Activated CD4-positive, alpha-beta T cell treated with anti-CD3 and anti-CD28 coated beads, Interleukin-2, Interleukin-4, amounts not matched to agents 100 ng/mL and 50 ng/mL, durations not matched to agents 16 hours and 8 hours (primary cell): ENCODE measurements around the gene GGTA1.
"Not testable (repeated sequence)": the region's sequence is repeated elsewhere in the genome, so short reads cannot be mapped to it uniquely, and the experiment has no call there.

Experiments used
- DNase-seq: peaks from one replicate; pipeline ENCODE4 v3.0.0-alpha.2; 2020; ENCODE audit warnings: low spot score

The GGTA1 gene

DNA sequence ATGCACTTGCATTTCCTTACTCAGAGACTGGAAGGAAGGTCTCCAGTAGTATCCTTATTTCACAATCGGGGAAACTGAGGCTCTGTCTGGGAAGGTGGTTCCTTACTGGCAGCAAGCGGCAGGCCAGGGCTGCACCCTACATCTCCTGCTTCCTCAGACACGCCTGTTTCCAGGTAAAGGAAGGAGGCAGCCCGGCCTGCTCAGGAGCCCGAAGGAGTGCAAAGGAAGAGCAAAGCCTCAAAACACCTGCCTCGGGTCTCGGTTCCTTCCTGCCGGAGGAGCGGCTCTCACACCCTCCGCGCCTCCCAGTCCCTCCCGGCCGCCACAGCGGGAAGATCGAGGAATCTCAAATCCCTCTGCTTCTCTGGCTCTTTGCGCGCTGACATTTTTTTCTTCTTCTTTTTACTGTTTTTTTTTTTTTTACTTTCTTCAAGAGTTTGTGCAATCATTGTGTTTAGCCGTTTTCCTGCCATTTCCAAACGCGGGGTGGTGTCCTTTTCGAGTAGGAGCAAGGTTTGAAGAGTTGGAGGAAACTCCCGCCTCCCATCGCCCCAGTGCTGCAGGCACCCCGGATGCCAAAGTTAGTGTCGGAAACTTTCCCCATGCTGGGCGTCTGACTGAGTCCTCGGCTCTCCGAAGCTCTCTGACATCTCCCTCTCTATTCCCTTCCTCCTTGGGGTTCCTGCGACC, 1.0 kb downstream of the GGTA1 start:
- no peak for DNase-seq

DNA sequence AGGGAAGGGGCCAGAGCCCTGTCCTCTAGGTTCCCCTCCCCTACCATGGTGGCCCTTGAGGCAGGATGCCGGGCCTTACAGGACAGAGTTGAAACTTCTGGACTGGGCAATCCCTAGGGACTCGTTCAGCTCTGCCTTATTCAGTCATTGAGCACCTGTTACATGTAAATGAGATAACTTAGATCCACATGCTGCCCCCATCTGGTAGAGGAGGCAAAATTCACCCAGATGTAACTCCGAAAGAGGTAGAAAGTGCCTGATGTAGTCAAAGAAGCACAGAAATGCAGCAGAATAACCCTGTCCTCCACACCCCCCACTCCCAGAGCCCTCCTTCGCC, 1.5 kb downstream of the GGTA1 start:
- peak; percentile 72 for DNase-seq

DNA sequence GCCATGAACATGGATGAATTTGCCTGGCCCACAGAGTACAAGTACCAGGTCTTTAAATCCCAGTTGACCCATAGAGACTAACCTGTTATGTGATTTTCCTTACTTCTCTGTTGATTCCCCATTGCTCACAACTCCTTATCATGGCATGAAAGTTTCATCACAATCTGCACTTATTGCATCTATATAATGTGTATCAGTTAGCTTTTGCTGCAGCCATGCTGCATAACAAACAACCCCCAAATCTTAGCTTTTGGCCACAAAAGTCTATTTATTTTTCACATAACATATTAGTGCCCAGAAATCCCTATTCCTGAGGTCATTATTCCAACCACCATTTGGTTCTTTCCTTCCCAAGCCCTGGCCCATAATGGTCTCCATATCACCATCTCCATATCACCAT, 3.7 kb downstream of the GGTA1 start:
- DNase-seq, result no peak

- no peak for DNase-seq
Measured at GRCh38 chr9:121494192-121494591, 5.5 kb downstream of the GGTA1 start.

DNA sequence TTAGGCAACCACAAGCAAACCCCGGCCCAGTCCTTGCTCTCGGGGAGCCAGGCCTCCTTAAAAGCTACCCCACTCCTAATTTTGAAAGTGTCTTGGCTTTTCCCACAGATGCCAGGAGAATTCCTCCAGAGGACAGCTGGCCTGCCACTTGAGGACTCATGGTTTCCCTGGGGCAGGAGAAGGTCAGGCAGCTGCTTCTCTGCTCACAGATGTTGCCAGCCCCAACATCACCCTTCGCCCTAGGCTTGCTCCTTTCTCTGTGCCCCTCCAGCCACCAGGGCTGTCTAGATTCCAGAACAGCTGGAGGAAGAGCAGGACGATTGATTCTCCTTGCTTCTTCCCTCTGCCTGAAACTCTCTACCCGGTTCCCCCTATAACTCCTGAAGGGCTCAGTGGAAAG, 8.5 kb downstream of the GGTA1 start:
- DNase-seq, result no peak

GRCh38 chr9:121489344-121489743, 10.3 kb downstream of the GGTA1 start:
- no peak for DNase-seq

- no peak for DNase-seq
Measured at GRCh38 chr9:121486043-121486442, 13.6 kb downstream of the GGTA1 start.

DNA sequence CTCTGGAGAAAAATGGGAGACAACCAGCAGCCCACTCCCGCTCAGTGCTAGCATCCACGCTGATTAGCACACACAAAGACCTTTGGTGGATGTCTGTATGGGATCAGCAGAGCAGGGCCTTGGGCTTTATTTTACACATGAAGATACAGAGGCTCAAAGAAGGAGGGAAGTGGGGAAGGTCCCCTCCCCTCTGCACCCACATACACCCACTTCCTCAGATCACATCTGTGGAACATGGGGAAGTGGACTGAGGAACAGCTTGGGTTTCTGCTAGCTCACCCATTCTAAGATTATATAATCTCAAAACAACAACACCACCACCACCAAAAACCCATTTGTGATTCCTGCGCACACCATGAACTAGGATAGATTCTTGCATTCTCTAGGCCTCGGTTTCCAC, 14.0 kb downstream of the GGTA1 start:
- DNase-seq, result no peak

GRCh38 chr9:121484651-121485446, 14.8 kb downstream of the GGTA1 start:
- DNase-seq, result no peak

DNA sequence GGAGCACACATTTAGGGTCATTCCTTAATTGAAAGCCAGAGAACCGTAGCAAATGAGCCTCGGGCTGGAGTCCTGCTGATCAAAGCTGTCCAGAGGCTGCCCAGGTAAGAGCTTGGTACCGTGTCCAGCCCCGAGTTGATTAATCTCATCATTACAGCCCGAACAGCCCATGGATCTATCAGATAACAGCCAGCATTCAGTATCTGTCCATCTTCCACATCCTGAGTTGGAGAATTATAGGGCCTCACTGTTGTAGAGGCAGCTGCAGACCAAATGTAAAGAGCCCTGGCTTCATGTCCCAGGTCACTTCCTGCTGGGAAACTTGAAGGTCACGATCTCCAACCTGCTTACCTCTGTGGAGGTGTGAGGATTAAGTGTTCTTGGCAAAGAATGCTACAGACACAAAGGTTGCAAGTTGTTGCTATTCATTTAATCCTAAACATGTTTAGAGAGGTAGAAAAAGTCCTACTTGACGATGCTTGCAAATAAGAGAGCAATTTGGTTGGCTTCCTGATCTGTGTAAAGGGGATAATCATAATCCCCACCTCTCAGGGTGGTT, 16.1 kb downstream of the GGTA1 start:
- no peak for DNase-seq

DNA sequence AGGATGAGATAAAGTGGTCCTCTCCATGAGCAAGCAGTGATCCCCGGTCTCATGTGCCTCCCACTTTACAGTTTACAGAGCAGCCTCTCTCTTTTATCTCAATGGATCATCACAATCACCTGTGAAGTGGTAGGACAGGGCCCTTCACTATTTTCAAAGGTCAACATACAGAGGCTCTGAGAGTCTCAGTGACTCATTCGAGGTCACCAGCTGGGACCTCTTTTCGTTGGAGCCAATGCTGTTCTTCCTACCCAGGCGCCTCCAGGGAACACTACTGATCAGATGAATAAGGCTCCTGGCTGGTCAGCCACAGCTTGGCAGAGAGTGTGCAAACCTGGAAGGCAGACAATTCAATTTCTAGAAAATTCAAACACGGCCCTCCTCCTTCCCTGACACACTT, 16.6 kb downstream of the GGTA1 start:
- DNase-seq, result no peak

- DNase-seq, result no peak
Measured at GRCh38 chr9:121478816-121479676, 20.6 kb downstream of the GGTA1 start.

DNA sequence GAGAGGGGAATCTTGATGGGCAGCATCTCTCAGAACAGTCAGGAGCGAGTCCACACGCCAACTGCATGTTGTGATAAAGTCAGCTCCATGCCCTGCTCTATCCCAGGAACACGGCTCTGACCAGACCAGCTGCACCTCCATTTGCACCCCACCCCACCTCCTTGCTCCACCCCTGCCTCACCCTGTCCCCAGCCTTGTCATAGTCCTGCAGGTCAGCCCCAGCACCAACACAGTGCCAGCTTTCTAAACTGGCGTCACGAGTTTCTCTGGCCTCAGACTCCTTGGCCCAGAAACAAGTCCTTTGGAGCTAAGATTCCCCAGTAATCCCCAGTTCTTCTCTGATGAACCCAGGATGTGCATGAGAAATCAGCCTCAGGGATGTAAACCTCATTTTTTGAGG, 23.5 kb downstream of the GGTA1 start:
- no peak for DNase-seq

DNA sequence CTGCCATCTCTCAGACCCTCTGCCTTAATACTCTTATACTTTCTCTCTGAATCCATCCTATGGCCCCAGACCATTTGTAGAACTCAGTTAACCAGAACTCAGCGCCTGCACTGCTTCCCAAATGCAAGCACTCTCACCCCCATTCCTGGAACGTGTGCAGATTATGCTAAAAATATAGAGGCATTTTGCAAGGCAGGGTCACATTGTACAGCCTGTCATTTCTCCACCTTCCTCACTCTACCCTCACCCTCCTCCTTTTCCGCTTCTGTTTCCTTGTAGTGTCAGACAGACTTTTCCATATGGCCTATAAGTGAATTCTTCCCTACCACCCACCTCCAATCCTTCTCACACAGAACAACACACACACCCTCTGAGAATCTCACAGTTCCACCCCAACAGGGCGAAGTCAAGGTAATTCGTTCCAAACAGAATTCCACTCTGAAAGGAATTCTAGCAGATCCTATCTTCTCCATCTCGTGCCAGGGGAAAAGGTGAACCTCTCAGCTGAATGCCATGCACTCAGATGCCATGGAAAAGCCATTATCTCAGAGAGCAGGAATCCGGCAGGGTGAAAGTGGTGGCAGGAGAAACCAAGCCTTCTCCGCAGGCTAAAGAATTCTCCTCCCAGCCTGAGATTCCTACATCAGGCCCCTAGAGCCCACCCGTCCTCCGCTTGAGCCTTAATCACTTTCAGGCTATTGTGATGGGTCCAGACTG, 25.3 kb downstream of the GGTA1 start:
- no peak for DNase-seq

DNA sequence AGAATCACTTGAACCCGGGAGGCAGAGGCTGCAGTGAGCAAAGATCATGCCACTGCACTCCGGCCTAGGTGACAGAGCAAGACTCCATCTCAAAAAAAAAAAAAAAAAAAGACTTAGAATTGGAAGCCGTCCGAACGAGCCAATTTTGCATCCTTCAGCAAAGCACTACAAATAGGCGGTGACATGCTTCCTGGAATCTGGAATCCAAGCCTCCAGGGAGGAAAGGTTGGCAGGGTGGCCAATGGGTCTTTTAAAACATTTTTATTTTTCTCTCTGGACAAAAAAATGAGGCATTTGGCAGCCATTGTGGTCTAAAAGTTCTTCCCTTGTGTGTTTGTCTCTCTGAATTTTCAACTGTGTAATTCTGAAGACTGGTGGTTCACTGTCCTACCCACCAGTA, 26.4 kb downstream of the GGTA1 start:
- no peak for DNase-seq

GRCh38 chr9:121472446-121472845, 27.2 kb downstream of the GGTA1 start:
- DNase-seq, result no peak

DNA sequence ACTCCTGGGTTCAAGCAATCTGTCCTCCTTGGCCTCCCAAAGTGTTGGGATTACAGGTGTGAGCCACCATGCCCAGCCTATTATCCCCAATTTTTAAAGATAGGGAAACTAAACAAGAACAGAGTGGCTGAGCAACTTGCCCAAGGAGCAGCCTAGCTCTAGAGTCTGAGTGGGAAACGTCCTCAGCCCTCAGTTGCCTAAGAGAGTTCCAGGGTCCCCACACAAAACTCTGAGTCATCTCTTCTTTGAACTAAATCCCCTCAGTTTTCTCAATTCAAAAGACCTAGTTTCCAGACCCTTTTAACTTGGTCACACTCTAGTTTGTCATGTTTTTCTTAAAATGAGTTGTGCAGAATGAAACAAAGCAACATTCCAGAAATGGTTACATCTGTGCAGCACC, 33.5 kb downstream of the GGTA1 start:
- no peak for DNase-seq

GRCh38 chr9:121464968-121465367, 34.7 kb downstream of the GGTA1 start:
- no peak for DNase-seq

DNA sequence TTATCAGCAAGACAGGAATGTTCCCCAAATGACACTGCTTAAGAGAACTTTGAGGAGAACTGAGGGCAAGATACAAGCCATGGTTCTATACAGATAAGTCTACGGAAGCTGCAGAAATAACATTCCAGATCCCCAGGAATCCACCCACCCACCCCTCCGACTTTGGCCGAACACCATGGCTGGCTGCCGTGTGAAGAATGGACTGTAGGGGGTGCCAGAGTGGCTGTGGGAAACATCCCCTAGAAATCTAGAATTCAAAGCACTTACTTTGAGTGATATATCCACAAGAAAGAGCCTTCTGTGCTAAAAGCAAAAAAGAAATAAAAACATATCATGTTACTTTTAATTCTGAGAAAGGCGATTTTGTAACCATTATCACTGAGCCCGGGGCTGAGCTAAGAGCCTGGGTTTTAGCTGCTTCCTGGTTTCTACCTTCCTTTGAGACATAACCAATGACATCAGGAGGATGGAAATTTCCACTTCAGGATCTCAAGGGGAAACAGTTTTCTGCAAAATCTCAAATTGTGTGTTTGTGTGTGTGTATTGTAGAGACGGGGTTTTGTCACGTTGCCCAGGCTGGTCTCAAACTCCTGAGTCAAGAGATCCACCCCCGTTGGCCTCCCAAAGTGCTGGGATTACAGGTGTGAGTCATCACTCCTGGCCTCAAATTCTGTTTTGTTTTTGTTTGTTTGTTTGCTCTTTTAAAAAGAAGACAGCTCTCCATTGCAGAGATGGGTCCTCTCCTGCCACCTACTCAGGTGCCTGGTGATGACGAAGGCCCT, 36.4 kb downstream of the GGTA1 start:
- DNase-seq, result peak; percentile 22

DNA sequence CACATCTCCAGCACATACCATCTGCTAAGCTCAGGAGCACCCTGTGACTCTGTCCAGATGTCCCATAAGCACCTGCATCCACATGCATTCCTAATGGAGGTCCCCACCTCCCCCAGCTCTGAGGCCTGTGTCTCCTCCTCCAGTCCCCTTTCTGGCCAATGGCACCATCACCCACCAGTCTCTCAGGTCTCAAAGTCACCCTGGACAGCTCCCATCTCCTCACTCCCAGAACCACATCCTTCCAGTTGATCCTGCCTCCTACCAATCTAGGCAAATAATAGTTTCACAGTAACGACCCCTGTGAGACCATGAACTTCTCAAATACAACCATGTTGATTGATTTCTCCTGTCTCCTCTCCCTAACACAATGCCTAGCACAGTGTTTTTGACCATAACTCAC, 40.1 kb downstream of the GGTA1 start:
- DNase-seq, result no peak

GRCh38 chr9:121458449-121458848, 41.2 kb downstream of the GGTA1 start:
- not testable (repeated sequence) for DNase-seq
